Fibroblast of skin of back (primary cell): Measurements from ENCODE around the gene C1orf105.

Experiments used
- DNase-seq: peaks from one replicate; pipeline ENCODE4 v3.0.0-alpha.2; 2013

Gene C1orf105

GRCh38 chr1:172460887-172461315 lies 40.4 kb downstream of the C1orf105 start:
- DNase-seq = no peak

- DNase-seq = no peak
These were observed 45.1 kb downstream of the C1orf105 start for GRCh38 chr1:172465617-172466016.

- no peak for DNase-seq
These were observed 46.4 kb downstream of the C1orf105 start for GRCh38 chr1:172466795-172467407.

GRCh38 chr1:172467446-172467845 lies 47.0 kb downstream of the C1orf105 start:
- DNase-seq = no peak

GRCh38 chr1:172468296-172468695 lies 47.8 kb downstream of the C1orf105 start:
- DNase-seq = no peak

GRCh38 chr1:172469717-172470116 lies 49.2 kb downstream of the C1orf105 start:
- DNase-seq = no peak

GRCh38 chr1:172470149-172470548 lies 49.7 kb downstream of the C1orf105 start:
- DNase-seq = no peak

GRCh38 chr1:172471666-172472065 lies 51.2 kb downstream of the C1orf105 start:
- DNase-seq = no peak

- DNase-seq = no peak
These were observed 52.0 kb downstream of the C1orf105 start for GRCh38 chr1:172472495-172472894.

GRCh38 chr1:172473302-172473701 lies 52.8 kb downstream of the C1orf105 start:
- DNase-seq = no peak

GRCh38 chr1:172473842-172474241 lies 53.4 kb downstream of the C1orf105 start:
- DNase-seq = no peak

GRCh38 chr1:172476218-172476811 lies 55.8 kb downstream of the C1orf105 start:
- no peak for DNase-seq

- DNase-seq = no peak
These were observed 56.7 kb downstream of the C1orf105 start for GRCh38 chr1:172477216-172477615.

- DNase-seq = no peak
These were observed 57.3 kb downstream of the C1orf105 start for GRCh38 chr1:172477741-172478140.

- no peak for DNase-seq
These were observed 58.0 kb downstream of the C1orf105 start for GRCh38 chr1:172478485-172478884.

- no peak for DNase-seq
These were observed 59.9 kb downstream of the C1orf105 start for GRCh38 chr1:172480431-172480830.

- no peak for DNase-seq
These were observed 61.6 kb downstream of the C1orf105 start for GRCh38 chr1:172482044-172482443.

- DNase-seq = no peak
These were observed 63.0 kb downstream of the C1orf105 start for GRCh38 chr1:172483448-172483847.

- DNase-seq = no peak
These were observed 63.8 kb downstream of the C1orf105 start for GRCh38 chr1:172484252-172484651.

GRCh38 chr1:172485626-172486025 lies 65.1 kb downstream of the C1orf105 start:
- DNase-seq = no peak

GRCh38 chr1:172486805-172487454 lies 66.4 kb downstream of the C1orf105 start:
- no peak for DNase-seq

GRCh38 chr1:172487550-172487949 lies 67.1 kb downstream of the C1orf105 start:
- no peak for DNase-seq

GRCh38 chr1:172488393-172488792 lies 67.9 kb downstream of the C1orf105 start:
- no peak for DNase-seq

GRCh38 chr1:172489847-172490246 lies 69.4 kb downstream of the C1orf105 start:
- DNase-seq = no peak
